Measurements from ENCODE around the gene RAPGEF5. TPM values are rescaled to one million over a fixed set of nuclear protein-coding genes. Genes with fewer than 3 reads are reported as not detected.

RAPGEF5 gene
- total RNA-seq, 1 experiment from 2014 or later: 15.6 TPM

DNA sequence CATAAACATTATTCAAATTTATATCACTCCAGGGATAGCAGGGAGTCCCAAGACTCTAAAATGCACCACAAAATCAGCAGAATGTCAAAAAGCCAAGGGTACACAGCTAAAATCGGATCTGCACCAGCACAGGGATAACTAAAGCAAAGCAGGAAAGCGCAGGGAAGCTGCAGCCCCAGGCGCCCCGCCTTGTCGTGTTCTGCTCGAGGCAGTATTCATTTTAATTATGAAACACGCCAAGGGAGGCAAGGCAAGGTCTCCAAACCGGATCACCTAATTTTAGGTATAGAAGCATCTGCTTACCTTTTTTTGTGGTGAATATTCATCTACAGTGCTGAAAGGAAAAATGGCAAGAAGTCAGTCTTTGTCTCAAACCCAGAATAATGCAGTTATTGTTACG lies 199.4 kb downstream of the RAPGEF5 start:
- ChIA-PET RAD21 (ENCODE audit: low non-redundant PET in 1 of 2, low total read pairs in 2 of 2, uncharacterized antibody in 2 of 2, unreplicated experiment in 2 of 2) (no interaction called here), POLR2A (no interaction called here), CTCF (no interaction called here)
- no peak overlapping the region for H3K9ac ChIP-seq (ENCODE audit: low read length)
- no peak for DNase-seq (ENCODE audit: low read depth, low spot score)
- H4K20me1 ChIP-seq (ENCODE audit: insufficient read depth): no peaks in the 10 kb centered on the region
- no peak overlapping the region for H3K27ac ChIP-seq (ENCODE audit: low read depth, low read length)
- no peaks in the 10 kb centered on the region for H3K9me3 ChIP-seq (ENCODE audit: control insufficient read depth in 1 of 2, insufficient read depth in 1 of 2, low read depth in 1 of 2, low read length in 2 of 2)
- no peaks in the 10 kb centered on the region; a peak in 1 of 4 replicates for H3K36me3 ChIP-seq (ENCODE audit: control insufficient read depth in 1 of 2, insufficient read depth in 2 of 2, low read length in 2 of 2)
- no TSS peak for BruUV-seq (replicated peaks)
- no peak overlapping the region for H3K4me2 ChIP-seq (ENCODE audit: low read length)
- no peak overlapping the region for H3K4me3 ChIP-seq (replicated peaks in 1 of 2; ENCODE audit: low read depth in 1 of 2, low read length in 2 of 2)
- H3K9me2 ChIP-seq (ENCODE audit: insufficient read depth): no peaks in the 10 kb centered on the region
- no peaks in the 10 kb centered on the region for H3K27me3 ChIP-seq (ENCODE audit: insufficient read depth, low read length)
- ATAC-seq: no peak
- TF ChIP-seq CBX3 (IDR thresholded peaks at IDR 0.05; ENCODE audit: low read depth) (no peak), TCF7L2 (IDR thresholded peaks at IDR 0.05; ENCODE audit: borderline replicate concordance, extremely low read depth, insufficient read depth, insufficient read length) (no peak), CEBPB (IDR thresholded peaks at IDR 0.05; ENCODE audit: low read depth) (no peak), POLR2AphosphoS5 (IDR thresholded peaks at IDR 0.05; ENCODE audit: low read depth, low read length) (no peak), POLR2A (IDR thresholded peaks at IDR 0.05; ENCODE audit: borderline replicate concordance, extremely low read depth, insufficient read depth, insufficient read length) (no peak), ZNF274 (IDR thresholded peaks at IDR 0.05; ENCODE audit: low read depth, low read length) (no peak), JUND (IDR thresholded peaks at IDR 0.05) (no peak)
- TF ChIP-seq, protein P1, sequence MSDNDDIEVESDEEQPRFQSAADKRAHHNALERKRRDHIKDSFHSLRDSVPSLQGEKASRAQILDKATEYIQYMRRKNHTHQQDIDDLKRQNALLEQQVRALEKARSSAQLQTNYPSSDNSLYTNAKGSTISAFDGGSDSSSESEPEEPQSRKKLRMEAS (IDR thresholded peaks at IDR 0.05): no peak
- intact Hi-C loops (cut with micrococcal nuclease): no loop called here
- H3K4me1 ChIP-seq (ENCODE audit: control insufficient read depth in 1 of 2, insufficient read depth in 2 of 2, low read length in 2 of 2): peaks cover 0 to 12% of the 10 kb centered on the region in 2 experiments; a peak in 2 of 4 replicates
- no peaks in the 10 kb centered on the region for H3K79me2 ChIP-seq (ENCODE audit: insufficient read depth, low read length)
- H2AFZ ChIP-seq (ENCODE audit: low read depth, low read length, poor library complexity, severe bottlenecking): no peak overlapping the region

DNA sequence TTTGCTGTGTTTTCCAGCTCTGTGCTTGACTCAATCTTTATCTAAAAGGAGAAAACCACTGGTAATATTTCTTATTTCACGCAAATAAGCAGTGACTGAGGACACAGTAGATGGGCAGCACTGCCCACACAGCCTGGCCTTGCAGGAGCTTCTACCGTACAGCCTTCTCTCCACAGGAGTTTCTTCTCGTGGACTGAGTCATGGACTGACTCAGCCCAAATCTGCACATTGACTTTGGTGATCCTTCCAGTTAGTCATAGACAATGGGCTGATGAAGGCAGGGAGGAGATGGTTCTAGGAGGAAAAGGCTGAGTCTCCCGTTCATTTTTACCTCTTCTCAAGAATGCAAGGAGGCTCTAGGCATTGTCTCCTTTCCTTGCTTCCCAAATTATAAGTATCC lies 200.7 kb downstream of the RAPGEF5 start:
- no TSS peak for BruUV-seq (replicated peaks)
- intact Hi-C loops (cut with micrococcal nuclease): no loop called here
- Histone ChIP-seq H3K79me2 (ENCODE audit: insufficient read depth, low read length) (no peaks in the 10 kb centered on the region), H3K4me1 (ENCODE audit: control insufficient read depth in 1 of 2, insufficient read depth in 2 of 2, low read length in 2 of 2) (peaks cover 0 to 12% of the 10 kb centered on the region in 2 experiments; a peak in 2 of 4 replicates), H3K9me2 (ENCODE audit: insufficient read depth) (no peaks in the 10 kb centered on the region), H3K36me3 (ENCODE audit: control insufficient read depth in 1 of 2, insufficient read depth in 2 of 2, low read length in 2 of 2) (no peaks in the 10 kb centered on the region; a peak in 1 of 4 replicates), H3K9me3 (ENCODE audit: control insufficient read depth in 1 of 2, insufficient read depth in 1 of 2, low read depth in 1 of 2, low read length in 2 of 2) (no peaks in the 10 kb centered on the region), H2AFZ (ENCODE audit: low read depth, low read length, poor library complexity, severe bottlenecking) (no peak overlapping the region), H4K20me1 (ENCODE audit: insufficient read depth) (no peaks in the 10 kb centered on the region), H3K9ac (ENCODE audit: low read length) (no peak overlapping the region), H3K4me2 (ENCODE audit: low read length) (peak overlapping the region; percentile 20; the same call in 1 of the 2 replicates), H3K27me3 (ENCODE audit: insufficient read depth, low read length) (no peaks in the 10 kb centered on the region), H3K4me3 (replicated peaks in 1 of 2; ENCODE audit: low read depth in 1 of 2, low read length in 2 of 2) (no peak overlapping the region), H3K27ac (ENCODE audit: low read depth, low read length) (no peak overlapping the region)
- TF ChIP-seq JUND (IDR thresholded peaks at IDR 0.05) (peak; percentile 47), YY1 (IDR thresholded peaks at IDR 0.05; ENCODE audit: extremely low read depth, insufficient replicate concordance, low read depth, low read length) (no peak), FOSL1 (IDR thresholded peaks at IDR 0.05; ENCODE audit: low read depth) (peak; percentile 67)
- DNase-seq (ENCODE audit: low read depth, low spot score) (peak; percentile 42), ATAC-seq (peak; percentile 75)
- RAD21 ChIA-PET (ENCODE audit: low non-redundant PET in 1 of 2, low total read pairs in 2 of 2, uncharacterized antibody in 2 of 2, unreplicated experiment in 2 of 2): no interaction called here
- POLR2A ChIA-PET: no interaction called here
- CTCF ChIA-PET: no interaction called here
